HG02610 (cell line): ENCODE measurements around the gene RICTOR.
A peak's percentile ranks its signal among the peaks of the same experiment; 100 is the strongest.

Source experiments
- ATAC-seq: cut with Tn5 transposase; IDR thresholded peaks from one replicate; pipeline ENCODE4 v1.9.1; 2021; ENCODE audit warnings: mild to moderate bottlenecking, moderate library complexity; ENCODE audit not compliant: unreplicated experiment

RICTOR gene

GRCh38 chr5:38941912-38942311 lies 132.3 kb downstream of the RICTOR start:
- ATAC-seq = no peak

GRCh38 chr5:38940230-38940858 lies 133.9 kb downstream of the RICTOR start:
- no peak for ATAC-seq

DNA sequence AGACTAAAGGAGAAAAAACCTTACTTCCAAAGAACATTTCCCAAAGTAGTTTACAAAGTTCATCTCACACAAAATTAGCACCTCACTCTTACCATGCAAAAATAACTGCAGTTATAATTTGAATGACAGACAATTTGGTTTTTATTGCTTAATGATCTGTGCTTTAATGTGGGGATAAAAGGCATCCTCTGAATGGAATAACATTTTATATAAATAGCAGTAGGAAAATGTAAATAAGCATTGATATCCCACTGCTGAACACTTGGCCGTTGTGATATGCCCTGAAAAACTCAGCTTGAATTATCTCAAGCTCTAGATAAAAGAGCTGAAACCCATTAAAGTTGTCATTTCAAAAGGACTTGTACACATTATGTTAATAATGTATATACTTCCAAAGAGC lies 135.2 kb downstream of the RICTOR start:
- ATAC-seq = no peak

GRCh38 chr5:38938424-38938823 lies 135.8 kb downstream of the RICTOR start:
- ATAC-seq = no peak

GRCh38 chr5:38936269-38936668 lies 137.9 kb downstream of the RICTOR start:
- ATAC-seq = no peak

DNA sequence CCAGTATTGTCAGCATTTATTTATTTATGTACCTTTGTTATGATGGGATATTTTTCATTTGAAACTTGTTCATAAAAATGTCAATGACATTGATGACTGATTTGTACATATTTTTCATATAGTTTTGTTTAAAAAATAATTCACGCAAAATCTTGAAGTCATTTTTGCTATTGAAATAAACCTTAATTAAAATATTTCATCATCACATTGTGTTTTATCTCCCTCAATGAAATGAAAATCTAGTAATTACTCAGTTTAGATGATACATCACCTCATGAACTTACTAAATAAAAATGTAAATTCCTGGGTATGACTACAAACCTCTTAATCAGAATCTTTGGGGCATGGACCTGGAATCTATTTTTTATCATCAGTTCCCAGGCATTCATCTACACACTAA lies 138.8 kb downstream of the RICTOR start:
- ATAC-seq = no peak

DNA sequence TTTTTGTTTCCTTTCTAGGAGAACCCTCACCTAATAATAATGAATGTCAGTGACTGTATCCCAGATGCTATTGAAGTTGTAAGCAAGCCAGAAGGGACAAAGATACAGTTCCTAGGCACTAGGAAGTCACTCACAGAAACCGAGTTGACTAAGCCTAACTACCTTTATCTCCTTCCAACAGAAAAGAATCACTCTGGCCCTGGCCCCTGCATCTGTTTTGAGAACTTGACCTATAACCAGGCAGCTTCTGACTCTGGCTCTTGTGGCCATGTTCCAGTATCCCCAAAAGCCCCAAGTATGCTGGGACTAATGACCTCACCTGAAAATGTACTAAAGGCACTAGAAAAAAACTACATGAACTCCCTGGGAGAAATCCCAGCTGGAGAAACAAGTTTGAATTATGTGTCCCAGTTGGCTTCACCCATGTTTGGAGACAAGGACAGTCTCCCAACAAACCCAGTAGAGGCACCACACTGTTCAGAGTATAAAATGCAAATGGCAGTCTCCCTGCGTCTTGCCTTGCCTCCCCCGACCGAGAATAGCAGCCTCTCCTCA lies 141.3 kb downstream of the RICTOR start:
- no peak for ATAC-seq

DNA sequence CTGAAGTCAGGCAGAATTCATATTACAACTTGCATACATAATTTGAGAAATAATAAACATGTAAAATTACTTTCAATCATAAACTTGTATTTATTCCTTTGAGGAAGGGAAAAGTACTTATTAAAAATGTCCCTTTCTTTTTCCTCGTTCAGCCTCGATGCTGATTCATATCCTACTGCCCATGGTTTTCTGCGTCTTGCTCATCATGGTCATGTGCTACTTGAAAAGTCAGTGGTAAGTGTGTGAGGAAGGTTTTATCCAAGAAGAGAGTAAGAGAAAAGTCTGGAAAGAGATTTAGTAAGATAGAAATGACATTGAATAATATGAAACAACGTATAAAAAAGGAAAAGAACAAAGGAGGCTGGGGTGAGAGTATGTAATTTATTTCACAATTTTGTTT lies 142.5 kb downstream of the RICTOR start:
- ATAC-seq = no peak

DNA sequence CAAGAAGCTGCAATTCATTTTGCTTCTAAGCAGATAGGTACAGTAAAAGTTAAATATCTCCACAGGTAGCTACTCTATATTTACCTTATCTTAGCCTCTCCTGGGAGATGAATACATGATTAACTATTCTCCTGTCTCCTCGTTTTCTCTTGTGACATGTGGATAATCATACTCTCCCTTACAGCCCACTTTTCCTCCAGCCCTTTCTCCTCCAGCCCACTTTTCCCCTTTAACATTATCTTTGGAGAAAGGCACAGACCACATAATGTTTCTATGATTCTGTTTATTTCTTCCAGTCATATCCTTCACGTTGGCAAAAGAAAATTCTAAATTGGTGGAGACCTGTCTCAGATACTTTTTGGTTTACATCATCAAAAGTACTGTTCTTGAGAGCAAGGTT lies 144.4 kb downstream of the RICTOR start:
- no peak for ATAC-seq

- no peak for ATAC-seq
Measured at GRCh38 chr5:38927470-38927869, 146.7 kb downstream of the RICTOR start.

DNA sequence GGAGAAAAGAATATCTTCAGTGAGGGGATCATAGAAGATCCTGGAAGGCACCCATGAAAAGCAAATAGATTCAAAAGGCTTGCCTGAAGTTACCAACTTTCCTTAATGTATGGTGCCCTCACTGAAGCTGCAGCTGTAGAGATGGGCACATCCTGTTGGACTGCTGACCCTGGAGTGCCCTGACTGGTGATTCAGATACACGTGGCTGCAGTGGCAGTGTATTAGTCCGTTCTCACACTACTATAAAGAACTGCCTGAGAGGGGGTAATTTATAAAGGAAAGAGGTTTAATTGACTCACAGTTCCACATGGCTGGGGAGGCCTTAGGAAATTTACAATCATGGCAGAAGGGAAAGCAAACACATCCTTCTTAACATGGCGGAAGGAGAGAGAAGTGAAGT lies 148.1 kb downstream of the RICTOR start:
- no peak for ATAC-seq

- ATAC-seq = no peak
Measured at GRCh38 chr5:38925154-38925925, 148.9 kb downstream of the RICTOR start.

DNA sequence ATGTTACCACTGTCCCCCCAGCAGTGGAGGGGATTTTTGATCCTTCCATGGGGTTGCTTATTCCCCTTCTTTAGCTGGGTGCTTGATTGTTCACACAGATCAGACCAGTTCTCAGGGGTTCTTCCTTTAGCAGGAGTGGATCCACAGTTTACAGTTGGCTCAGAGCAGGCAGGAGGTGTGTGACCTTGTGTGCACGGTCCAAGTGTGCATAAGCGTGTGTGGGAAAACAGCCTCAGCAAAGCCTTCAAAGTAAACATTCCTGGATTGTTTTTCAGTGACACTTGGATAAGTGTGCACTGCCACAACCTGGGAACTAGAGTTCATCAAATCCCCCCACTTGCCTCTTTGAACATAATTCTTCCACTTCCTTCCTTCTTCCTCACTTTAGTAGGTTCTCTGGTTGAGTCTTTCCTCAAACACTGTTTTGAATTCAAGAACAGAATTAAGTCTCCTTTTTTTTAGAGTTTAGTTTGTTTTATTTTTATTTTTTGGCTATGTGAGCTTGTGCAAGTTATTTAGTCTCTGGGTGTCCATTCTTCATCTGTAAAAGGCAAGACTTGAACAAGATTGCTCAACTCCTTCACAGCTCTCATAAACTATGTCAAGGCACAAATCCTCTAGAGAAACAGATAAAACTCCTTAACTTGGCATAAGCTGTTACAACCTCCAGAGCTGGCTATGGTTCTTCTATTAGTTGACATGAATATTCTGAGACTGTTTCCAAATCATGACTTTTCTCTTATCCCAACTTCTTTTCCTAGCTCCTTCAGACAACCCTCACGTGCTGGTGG lies 150.3 kb downstream of the RICTOR start:
- no peak for ATAC-seq

GRCh38 chr5:38922199-38922598 lies 152.0 kb downstream of the RICTOR start:
- ATAC-seq = peak; percentile 76

- ATAC-seq = no peak
Measured at GRCh38 chr5:38921174-38921573, 153.0 kb downstream of the RICTOR start.

DNA sequence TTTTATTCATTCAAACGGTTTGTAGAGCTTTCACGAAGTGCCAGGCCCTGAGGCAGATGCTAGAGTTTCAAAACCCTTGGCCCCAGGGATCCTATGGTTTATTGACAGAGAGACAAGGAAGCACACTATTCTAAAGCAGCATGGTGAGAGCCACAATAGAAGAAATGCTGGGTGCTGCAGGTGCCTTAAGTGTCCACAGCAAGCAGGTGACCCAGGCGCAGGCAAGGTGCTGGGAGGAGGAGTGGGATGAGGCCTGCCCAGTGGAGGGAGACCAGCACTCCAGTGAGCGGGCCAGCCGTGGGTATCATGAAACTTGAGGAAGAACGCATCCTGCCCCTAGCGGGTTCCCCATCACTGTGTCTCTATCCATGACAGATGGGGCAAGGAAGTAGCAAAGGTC lies 157.4 kb downstream of the RICTOR start:
- no peak for ATAC-seq

- no peak for ATAC-seq
Measured at GRCh38 chr5:38913714-38914113, 160.5 kb downstream of the RICTOR start.

DNA sequence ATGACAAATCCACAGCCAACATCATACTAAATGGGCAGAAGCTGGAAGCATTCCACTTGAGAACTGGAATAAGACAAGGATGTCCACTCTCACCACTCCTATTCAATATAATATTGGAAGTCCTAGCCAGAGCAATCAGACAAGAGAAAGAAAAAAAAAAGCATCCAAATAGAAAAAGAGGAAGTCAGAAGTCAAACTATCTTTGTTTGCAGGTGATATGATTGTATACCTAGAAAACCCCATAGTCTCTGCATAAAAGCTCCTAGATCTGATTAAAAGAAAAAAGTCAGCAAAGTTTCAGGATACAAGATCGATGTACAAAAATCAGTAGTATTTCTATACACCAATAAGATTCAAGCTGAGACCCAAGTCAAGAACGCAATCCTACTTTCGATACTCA lies 162.3 kb downstream of the RICTOR start:
- ATAC-seq = no peak

DNA sequence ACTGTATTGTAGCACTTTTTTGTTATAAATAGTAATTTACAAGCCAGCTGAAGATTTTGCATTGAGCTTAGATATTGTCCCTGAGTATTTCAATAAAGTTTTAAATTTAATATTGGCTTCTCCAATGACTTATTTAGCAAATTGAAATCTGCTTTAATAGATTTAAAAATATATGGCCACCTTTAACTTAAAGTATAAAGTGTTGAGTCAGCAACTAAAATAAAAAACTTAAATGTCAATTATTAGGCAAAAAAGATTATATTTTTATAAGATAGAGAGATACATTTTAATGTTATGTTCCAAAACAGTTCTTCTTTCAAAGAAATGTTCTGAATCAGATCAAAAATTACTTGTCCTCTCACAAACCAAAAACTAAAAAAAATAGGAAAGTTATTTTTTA lies 167.7 kb downstream of the RICTOR start:
- ATAC-seq = no peak

DNA sequence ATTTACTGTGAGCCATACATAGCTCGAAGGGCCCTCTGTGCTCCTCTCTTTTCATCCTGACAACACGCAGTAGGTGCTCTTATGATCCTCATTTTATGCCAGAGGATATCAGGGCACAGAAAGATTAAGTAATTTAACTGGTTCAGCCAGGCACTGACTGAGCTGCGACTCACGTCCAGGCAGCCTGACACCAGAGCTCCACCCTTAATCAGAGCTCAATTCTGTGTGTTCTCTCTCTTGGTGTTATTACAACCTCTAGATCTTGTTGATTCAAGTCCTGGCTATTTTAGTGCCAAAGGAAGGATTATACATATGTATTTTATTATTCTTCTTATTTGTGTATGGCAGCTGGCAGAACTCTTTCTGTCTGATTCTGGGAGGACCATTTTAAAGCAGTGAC lies 168.7 kb downstream of the RICTOR start:
- ATAC-seq = no peak

- ATAC-seq = no peak
Measured at GRCh38 chr5:38899936-38900335, 174.3 kb downstream of the RICTOR start.

- ATAC-seq = no peak
Measured at GRCh38 chr5:38896760-38897159, 177.4 kb downstream of the RICTOR start.
